ENCODE data around the gene RPL7L1.
"Not testable (repeated sequence)": the region's sequence is repeated elsewhere in the genome, so short reads cannot be mapped to it uniquely, and the experiment has no call there.

RPL7L1 gene

GRCh38 chr6:42890311-42891198, 11.1 kb downstream of the RPL7L1 start:
- DNase-seq (ENCODE audit: extremely low read depth in 1 of 2, low read depth in 1 of 2): peak; percentile 70 to 76

GRCh38 chr6:42891199-42891722, 11.8 kb downstream of the RPL7L1 start:
- DNase-seq (ENCODE audit: extremely low read depth in 1 of 2, low read depth in 1 of 2): no peak

DNA sequence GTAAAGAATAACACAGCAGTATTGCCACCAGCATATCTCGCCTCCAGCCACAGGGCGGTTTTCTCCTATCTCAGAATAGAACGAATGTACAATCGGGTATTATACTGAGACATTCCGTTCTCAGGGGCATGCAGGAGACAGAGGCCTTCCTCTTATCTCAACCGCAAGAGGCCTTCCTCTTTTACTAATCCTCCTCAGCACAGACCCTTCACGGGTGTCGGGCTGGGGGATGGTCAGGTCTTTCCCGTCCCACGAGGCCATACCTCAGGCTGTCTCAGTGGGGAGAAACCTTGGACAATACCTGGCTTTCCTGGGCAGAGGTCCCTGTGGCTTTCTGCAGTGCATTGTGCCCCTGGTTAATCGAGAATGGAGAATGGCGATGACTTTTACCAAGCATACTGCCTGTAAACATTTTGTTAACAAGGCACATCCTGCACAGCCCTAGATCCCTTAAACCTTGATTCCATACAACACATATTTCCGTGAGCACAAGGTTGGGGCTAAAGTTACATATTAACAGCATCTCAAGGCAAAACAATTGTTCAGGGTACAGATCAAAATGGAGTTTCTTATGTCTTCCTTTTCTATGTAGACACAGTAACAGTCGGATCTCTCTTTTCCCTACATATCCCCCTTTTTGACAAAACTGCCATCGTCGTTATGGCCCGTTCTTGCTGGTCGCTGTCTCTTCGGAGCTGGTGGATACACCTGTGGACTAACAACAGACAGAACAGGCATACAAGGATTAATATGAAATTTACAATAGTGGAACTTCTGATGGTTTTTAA, 14.8 kb downstream of the RPL7L1 start:
- not testable (repeated sequence) for DNase-seq (ENCODE audit: extremely low read depth in 1 of 2, low read depth in 1 of 2)

GRCh38 chr6:42896178-42896719, 16.8 kb downstream of the RPL7L1 start:
- no peak for DNase-seq (ENCODE audit: extremely low read depth in 1 of 2, low read depth in 1 of 2)

DNA sequence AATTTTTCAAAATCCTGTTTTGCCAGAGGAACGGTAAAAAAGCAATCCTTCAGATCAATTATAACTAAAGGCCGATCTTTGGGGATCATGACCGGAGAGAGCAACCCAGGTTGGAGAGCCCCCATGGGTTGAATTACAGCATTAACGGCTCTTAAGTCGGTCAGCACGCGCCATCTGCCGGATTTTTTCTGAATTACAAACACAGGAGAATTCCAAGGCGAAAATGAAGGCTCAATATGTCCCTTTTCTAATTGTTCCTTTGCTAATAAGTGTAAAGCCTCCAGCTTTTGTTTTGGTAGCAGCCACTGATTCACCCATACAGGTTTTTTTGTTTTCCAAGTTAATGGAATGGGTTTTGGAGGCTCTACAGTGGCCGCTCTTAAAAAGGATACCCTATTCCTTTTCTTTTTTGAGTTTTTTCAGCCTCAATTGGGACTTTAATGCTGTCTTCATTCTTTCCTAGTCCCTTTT, 19.5 kb downstream of the RPL7L1 start:
- DNase-seq (ENCODE audit: extremely low read depth in 1 of 2, low read depth in 1 of 2): peak; percentile 38 to 54

DNA sequence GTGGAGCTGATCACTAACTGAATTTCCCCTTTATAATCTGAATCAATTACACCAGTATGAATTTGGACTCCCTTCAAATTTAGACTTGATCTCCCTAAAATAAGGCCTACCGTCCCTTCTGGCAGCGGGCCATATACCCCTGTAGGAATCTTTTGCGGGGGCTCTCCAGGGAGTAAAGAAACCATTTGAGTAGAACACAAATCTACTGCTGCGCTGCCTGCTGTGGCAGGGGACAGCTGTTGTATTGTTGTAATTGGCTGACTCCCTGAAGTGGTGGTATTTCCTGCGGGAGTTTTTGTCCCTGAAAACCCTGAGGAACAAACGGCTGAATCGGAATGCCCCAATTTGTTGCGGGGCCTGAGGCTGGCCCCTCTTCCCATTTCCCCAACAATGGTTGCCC, 20.5 kb downstream of the RPL7L1 start:
- no peak for DNase-seq (ENCODE audit: extremely low read depth in 1 of 2, low read depth in 1 of 2)

DNA sequence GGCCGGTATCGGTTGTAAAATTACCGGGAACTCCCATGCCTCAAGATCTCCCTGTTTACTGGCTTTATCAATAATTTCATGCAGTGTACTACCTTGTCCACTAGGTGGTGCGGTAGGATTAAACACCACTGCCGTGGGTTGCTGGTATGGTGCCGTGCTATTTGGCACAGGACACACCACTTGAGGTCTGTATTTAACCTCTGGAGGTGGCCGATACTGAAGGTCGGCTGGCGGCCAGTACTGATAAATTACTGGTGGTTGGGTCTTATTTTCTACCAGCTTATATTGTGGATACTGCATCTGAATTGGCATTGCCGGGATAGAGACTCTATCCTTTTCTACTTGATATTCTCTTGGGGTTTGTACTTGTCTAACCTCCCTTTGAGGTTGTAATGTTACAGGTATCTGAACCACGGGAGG, 22.1 kb downstream of the RPL7L1 start:
- peak; percentile 33 to 37 for DNase-seq (ENCODE audit: extremely low read depth in 1 of 2, low read depth in 1 of 2)

DNA sequence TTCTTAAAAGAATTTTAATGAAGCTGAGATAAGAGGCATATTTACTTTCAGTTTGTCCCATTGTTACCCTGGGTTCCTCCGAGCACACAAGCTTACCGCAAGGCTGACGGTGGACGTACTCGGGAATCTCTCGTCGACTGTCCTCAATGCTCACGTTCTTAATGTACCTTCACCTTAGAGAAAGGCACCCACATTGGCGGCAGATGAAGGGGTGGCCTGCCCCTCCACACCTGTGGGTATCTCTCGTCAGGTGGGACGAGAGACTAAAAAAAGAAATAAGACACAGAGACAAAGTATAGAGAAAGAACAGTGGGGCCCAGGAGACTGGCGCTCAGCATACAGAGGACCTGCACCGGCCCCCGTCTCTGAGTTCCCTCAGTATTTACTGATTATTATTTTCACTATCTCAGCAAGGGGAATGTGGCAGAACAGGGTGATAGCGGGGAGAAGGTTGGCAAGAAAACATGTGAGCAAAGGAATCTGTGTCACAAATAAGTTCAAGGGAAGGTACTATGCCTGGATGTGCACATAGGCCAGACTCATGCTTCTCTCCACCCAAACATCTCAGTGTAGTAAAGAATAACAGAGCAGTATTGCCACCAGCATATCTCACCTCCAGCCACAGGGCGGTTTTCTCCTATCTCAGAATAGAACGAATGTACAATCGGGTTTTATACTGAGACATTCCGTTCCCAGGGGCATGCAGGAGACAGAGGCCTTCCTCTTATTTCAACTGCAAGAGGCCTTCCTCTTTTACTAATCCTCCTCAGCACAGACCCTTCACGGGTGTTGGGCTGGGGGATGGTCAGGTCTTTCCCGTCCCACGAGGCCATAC, 23.2 kb downstream of the RPL7L1 start:
- not testable (repeated sequence) for DNase-seq (ENCODE audit: extremely low read depth in 1 of 2, low read depth in 1 of 2)

GRCh38 chr6:42904467-42904866, 25.1 kb downstream of the RPL7L1 start:
- no peak for DNase-seq (ENCODE audit: extremely low read depth in 1 of 2, low read depth in 1 of 2)

- DNase-seq (ENCODE audit: extremely low read depth in 1 of 2, low read depth in 1 of 2): no peak
Observed at GRCh38 chr6:42907336-42907735, 27.9 kb downstream of the RPL7L1 start.

GRCh38 chr6:42909835-42910234, 30.4 kb downstream of the RPL7L1 start:
- DNase-seq (ENCODE audit: extremely low read depth in 1 of 2, low read depth in 1 of 2): no peak

- no peak for DNase-seq (ENCODE audit: extremely low read depth in 1 of 2, low read depth in 1 of 2)
Observed at GRCh38 chr6:42911171-42912021, 32.0 kb downstream of the RPL7L1 start.

DNA sequence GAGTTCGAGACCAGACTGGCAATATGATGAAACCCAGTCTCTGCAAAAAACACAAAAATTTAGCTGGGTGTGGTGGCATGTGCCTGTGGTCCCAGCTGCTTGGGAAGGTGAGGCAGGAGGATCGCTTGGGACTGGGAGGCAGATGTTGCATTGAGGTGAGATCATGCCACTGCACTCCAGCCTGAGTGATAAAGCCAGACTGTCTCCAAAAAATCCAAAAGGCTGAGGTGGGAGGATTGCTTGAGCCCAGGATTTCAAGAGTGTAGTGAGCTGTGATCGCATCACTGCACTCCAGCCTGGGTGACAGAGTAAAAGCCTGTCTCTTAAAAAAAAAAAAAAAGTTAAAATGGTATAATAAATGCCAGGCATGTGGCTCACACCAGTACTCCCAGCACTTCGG, 35.1 kb downstream of the RPL7L1 start:
- no peak for DNase-seq (ENCODE audit: extremely low read depth in 1 of 2, low read depth in 1 of 2)

- DNase-seq (ENCODE audit: extremely low read depth in 1 of 2, low read depth in 1 of 2): no peak
Observed at GRCh38 chr6:42915732-42916131, 36.3 kb downstream of the RPL7L1 start, which contains the start of gene PTCRA. PTCRA (plus strand) TSS chr6:42916053; CDS start chr6:42916070, 17 bp downstream.

DNA sequence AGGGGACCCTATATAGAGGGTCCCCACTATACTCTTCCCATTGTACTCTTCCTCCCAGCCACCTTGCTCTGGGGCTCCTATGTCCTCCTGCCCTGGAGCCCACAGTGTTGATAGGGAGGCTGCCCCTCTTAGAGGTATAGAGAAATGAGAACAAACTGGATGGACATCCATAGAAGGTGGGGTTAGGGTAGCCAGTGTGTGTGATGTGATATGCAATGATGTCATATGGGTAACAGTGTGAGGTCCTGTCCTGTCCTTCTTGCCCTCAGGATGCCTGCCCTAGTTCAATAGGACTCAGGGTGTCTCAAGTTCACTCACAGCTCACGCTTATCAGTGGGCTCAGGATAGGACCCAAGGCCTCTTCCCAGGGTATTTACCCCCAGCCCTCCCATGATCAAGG, 36.9 kb downstream of the RPL7L1 start:
- no peak for DNase-seq (ENCODE audit: extremely low read depth in 1 of 2, low read depth in 1 of 2)

GRCh38 chr6:42921801-42922200, 42.4 kb downstream of the RPL7L1 start:
- DNase-seq (ENCODE audit: extremely low read depth in 1 of 2, low read depth in 1 of 2): no peak

- DNase-seq (ENCODE audit: extremely low read depth in 1 of 2, low read depth in 1 of 2): no peak
Observed at GRCh38 chr6:42923666-42924065, 44.2 kb downstream of the RPL7L1 start.

DNA sequence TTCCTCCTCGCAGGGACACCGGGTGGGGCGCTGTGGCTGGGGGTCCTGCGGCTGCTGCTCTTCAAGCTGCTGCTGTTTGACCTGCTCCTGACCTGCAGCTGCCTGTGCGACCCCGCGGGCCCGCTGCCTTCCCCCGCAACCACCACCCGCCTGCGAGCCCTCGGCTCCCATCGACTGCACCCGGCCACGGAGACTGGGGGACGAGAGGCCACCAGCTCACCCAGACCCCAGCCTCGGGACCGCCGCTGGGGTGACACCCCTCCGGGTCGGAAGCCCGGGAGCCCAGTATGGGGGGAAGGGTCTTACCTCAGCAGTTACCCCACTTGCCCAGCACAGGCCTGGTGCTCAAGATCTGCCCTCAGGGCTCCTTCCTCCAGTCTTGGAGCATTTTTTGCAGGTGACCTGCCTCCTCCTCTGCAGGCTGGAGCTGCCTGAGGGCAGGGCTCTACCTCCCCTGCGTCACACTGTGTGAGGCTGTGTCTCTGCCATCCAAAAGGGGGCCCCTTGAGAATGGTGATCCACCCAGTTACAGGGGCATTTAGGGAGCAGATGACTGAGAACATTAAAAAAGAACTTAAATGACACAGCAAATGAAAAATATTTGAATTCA, 45.9 kb downstream of the RPL7L1 start:
- no peak for DNase-seq (ENCODE audit: extremely low read depth in 1 of 2, low read depth in 1 of 2)

All from activated CD8-positive, alpha-beta memory T cell treated with anti-CD3 and anti-CD28 coated beads for 1 hour (primary cell).